AG04449 (cell line): ENCODE results near the gene NR1D2.
A peak's percentile ranks its signal among the peaks of the same experiment; 100 is the strongest.

ENCODE experiments used
- CTCF ChIA-PET: fragments of 350-600 bp; formaldehyde crosslinking; extraction: SDS; loops from one replicate; lab custom pipeline; 2021; ENCODE audit warnings: antibody characterized with exemption; lab: Yijun Ruan, JAX
- POLR2A ChIA-PET: fragments of 400-600, 350-600 bp; formaldehyde crosslinking; extraction: SDS; loops from one replicate; lab custom pipeline; 2020; ENCODE audit warnings: antibody characterized with exemption, inconsistent platforms; lab: Yijun Ruan, JAX
- DNase-seq: peaks from one replicate; pipeline ENCODE4 v3.0.0-alpha.2; 2010; ENCODE audit warnings: low read depth, low spot score
- H3K4me3 ChIP-seq: 2 replicates; pipeline ENCODE4 v1.5.1; 2011; ENCODE audit warnings: low read depth, mild to moderate bottlenecking, control low read depth, low read length
- TF ChIP-seq, protein P1 (sequence below): IDR thresholded peaks from one replicate; pipeline ENCODE4 v1.5.1; 2011; ENCODE audit warnings: mild to moderate bottlenecking, moderate library complexity, low read length, control low read depth, inconsistent platforms; ENCODE audit not compliant: insufficient read depth; ENCODE audit errors: missing control alignments

NR1D2 gene

DNA sequence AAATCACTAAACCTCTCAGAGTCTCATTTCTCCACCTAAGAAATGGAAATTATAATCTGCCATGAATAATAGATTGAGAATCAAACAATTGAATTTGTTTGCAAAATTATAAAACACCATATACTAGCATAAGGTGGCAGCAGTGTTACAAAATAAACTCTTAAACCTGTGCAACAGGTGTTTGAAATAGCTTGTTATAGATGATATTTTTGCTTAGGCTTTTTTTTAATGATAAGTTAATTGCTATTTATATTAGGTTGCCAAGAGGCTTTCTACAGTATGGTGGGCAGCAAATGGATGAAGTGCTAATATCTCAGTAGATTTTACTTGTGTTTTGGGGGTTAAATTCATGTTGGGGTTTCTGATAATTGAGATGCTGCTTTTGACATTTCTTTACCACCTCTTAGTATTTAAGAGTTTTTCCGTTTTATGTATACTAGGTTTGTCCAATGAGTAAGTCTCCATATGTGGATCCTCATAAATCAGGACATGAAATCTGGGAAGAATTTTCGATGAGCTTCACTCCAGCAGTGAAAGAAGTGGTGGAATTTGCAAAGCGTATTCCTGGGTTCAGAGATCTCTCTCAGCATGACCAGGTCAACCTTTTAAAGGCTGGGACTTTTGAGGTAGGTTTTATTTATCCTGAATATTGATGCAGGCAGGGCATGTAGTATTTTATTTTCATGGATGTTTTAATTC is 19.6 kb downstream of the NR1D2 start:
- ChIA-PET POLR2A (interaction anchor here (0.6 kb wide), 1 partner anchor 18 kb away, joined by 3 read pairs; no protein-coding TSS in a partner anchor), CTCF (interaction anchor here (0.7 to 1.2 kb wide), 2 partner anchors 9 to 12 kb away, joined by 3 to 4 read pairs; no protein-coding TSS in a partner anchor)

DNA sequence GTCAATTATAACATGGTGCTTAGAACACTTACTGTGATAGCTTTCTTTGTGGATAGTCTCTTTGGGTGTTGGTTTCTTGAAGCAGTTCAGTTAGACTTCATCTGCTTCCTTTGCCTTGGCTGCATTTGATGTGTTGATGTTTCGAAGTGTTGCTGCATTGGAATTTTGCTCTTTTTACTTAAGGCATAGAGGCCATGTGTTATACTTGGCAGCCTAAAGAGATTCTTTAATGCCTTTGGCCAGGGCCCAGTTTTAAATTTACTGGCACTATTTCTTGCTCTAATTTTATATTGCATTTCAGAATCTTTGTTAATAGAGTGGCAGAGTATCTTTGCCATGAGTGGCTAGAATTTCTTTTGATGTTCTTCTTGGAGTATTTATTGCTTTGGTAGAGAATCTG is 21.2 kb downstream of the NR1D2 start:
- TF ChIP-seq, protein P1, sequence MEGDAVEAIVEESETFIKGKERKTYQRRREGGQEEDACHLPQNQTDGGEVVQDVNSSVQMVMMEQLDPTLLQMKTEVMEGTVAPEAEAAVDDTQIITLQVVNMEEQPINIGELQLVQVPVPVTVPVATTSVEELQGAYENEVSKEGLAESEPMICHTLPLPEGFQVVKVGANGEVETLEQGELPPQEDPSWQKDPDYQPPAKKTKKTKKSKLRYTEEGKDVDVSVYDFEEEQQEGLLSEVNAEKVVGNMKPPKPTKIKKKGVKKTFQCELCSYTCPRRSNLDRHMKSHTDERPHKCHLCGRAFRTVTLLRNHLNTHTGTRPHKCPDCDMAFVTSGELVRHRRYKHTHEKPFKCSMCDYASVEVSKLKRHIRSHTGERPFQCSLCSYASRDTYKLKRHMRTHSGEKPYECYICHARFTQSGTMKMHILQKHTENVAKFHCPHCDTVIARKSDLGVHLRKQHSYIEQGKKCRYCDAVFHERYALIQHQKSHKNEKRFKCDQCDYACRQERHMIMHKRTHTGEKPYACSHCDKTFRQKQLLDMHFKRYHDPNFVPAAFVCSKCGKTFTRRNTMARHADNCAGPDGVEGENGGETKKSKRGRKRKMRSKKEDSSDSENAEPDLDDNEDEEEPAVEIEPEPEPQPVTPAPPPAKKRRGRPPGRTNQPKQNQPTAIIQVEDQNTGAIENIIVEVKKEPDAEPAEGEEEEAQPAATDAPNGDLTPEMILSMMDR: no peak
- POLR2A ChIA-PET: interaction anchor here (1.1 kb wide), 1 partner anchor 50 kb away, joined by 3 read pairs; the partner anchor contains the start of genes NKIRAS1 and RPL15
- no peak overlapping the region for H3K4me3 ChIP-seq
- peak; percentile 82 for DNase-seq
- CTCF ChIA-PET: interaction anchor here (1.1 to 2.2 kb wide), 3 partner anchors 9 to 78 kb away, joined by 3 to 10 read pairs (median 4); no protein-coding TSS in a partner anchor

More for the DNA sequence above, 19.6 kb downstream of the NR1D2 start:
- no peak overlapping the region for H3K4me3 ChIP-seq
- TF ChIP-seq, protein P1: no peak
- DNase-seq: no peak

DNA sequence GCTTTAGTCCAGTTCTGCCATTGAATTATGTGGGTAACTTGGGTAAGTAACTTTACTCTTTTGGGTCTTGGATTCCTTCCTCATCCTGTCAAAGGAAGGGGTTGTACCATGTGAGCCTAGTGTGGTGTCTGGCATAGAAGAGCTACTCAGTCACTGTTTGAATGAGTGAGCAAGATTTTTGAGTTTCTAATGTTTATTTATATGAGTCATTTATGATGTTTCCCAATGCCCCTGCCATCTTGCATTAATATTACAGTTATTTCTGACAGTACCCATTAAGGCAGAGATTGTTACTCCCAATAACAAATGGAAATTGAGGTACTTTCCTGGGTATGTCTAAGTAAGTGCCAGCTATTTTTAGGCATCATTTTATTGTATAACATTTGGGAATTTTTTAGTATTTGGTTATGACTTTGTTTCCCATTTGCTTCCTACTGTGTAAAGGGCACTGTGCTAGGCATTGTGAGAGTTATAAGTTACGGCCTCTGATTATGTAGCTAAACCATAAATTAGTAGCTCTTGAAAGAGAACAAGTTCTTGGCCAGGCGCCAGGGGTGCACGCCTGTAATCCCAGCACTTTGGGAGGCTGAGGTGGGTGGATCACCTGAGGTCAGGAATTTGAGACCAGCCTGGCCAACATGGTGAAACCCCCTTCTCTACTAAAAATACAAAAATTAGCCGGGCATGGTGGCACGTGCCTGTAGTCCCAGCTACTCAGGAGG is 23.5 kb downstream of the NR1D2 start:
- ChIA-PET CTCF (interaction anchor here (0.9 to 1.2 kb wide), 3 partner anchors 10 to 271 kb away, joined by 3 read pairs; no protein-coding TSS in a partner anchor), POLR2A (interaction anchor here (0.8 to 0.9 kb wide), 2 partner anchors 24 to 52 kb away, joined by 3 read pairs; partner anchors contain the start of genes NKIRAS1 and RPL15)
- DNase-seq: no peak
- TF ChIP-seq, protein P1: no peak
- H3K4me3 ChIP-seq: no peak overlapping the region

DNA sequence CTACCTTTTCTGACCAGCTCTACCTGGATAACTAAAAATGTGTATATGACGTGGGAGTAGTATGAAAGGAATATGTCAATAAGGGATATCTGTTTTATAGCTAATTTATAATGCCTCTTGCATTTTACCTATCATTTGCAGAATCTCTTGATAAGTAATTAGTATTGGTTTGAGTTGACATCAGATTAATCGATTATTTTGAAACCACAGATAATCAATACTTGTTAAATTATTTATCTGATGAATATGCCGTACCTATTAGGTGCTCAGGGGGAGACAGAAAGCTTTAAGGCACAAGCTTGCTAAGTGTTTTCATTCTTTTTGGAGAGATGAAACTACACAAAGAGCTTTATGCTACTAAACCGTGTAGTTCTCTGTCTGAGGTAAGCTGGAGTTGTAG is 24.3 kb downstream of the NR1D2 start:
- TF ChIP-seq, protein P1: no peak
- CTCF ChIA-PET: interaction anchor here (1.2 kb wide), 1 partner anchor 270 kb away, joined by 3 read pairs; no protein-coding TSS in a partner anchor
- POLR2A ChIA-PET: interaction anchor here (0.8 kb wide), 1 partner anchor 53 kb away, joined by 3 read pairs; the partner anchor contains the start of genes NKIRAS1 and RPL15
- no peak for DNase-seq
- H3K4me3 ChIP-seq: no peak overlapping the region

DNA sequence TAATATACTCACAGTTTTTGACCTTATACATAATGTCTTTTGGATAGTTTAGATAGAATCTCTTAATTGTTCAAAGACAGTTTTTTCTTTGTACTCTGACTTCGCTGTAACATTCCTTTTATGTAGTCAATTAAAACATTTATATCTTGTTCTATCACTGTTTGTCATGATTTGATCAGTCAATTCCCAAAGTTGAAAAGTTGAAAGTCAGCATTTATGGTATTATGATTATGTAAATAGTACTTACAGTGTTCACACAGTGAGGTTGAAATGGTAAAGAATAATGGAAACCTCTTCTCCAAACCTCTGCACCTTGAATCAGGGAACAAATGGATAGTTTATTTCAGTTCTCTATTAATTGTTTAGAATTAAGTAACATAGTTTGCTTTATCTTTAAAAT is 26.6 kb downstream of the NR1D2 start:
- CTCF ChIA-PET: interaction anchor here (0.7 kb wide), 1 partner anchor 12 kb away, joined by 4 read pairs; no protein-coding TSS in a partner anchor
- H3K4me3 ChIP-seq: no peak overlapping the region
- TF ChIP-seq, protein P1: no peak
- DNase-seq: no peak
- POLR2A ChIA-PET: no interaction called here
